Measurements from ENCODE around the gene LAMC2.

Gene LAMC2

DNA sequence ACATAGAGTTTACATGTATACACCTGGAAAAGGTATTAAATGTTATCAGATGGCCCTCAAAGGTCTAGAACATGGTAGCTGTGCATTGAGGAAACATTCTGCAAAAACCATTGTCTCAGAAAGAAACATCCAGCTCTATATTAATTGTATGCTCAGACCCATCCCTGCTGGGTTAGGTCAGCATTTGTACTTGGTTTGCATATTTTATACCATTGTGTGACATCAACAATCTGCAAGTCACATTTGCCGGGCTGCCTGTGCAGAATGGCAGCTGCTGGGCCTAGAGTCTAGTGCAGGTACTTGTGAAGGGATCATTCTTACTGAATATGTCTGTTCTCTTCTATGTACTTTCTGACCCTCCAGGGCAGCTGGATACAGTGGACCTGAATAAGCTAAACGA lies 43.9 kb upstream of the LAMC2 start:
- no peaks in the 10 kb centered on the region for H3K9me3 ChIP-seq (ENCODE audit: severe bottlenecking)
- TF ChIP-seq, protein P1, sequence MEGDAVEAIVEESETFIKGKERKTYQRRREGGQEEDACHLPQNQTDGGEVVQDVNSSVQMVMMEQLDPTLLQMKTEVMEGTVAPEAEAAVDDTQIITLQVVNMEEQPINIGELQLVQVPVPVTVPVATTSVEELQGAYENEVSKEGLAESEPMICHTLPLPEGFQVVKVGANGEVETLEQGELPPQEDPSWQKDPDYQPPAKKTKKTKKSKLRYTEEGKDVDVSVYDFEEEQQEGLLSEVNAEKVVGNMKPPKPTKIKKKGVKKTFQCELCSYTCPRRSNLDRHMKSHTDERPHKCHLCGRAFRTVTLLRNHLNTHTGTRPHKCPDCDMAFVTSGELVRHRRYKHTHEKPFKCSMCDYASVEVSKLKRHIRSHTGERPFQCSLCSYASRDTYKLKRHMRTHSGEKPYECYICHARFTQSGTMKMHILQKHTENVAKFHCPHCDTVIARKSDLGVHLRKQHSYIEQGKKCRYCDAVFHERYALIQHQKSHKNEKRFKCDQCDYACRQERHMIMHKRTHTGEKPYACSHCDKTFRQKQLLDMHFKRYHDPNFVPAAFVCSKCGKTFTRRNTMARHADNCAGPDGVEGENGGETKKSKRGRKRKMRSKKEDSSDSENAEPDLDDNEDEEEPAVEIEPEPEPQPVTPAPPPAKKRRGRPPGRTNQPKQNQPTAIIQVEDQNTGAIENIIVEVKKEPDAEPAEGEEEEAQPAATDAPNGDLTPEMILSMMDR (IDR thresholded peaks at IDR 0.05; ENCODE audit: poor library complexity, severe bottlenecking) = no peak
- H3K27ac ChIP-seq (ENCODE audit: poor library complexity, severe bottlenecking) = peak overlapping the region; percentile 7
- H3K36me3 ChIP-seq (ENCODE audit: low read depth) = peaks cover 66% of the 10 kb centered on the region
- ATAC-seq (ENCODE audit: low read depth) (no peak), DNase-seq (ENCODE audit: low spot score) (no peak)
- H3K4me3 ChIP-seq (ENCODE audit: severe bottlenecking) = no peak overlapping the region
- no peaks in the 10 kb centered on the region for H3K27me3 ChIP-seq (ENCODE audit: insufficient read depth, poor library complexity, severe bottlenecking)
- peaks cover 29% of the 10 kb centered on the region for H3K4me1 ChIP-seq (ENCODE audit: insufficient read depth, poor library complexity, severe bottlenecking)

DNA sequence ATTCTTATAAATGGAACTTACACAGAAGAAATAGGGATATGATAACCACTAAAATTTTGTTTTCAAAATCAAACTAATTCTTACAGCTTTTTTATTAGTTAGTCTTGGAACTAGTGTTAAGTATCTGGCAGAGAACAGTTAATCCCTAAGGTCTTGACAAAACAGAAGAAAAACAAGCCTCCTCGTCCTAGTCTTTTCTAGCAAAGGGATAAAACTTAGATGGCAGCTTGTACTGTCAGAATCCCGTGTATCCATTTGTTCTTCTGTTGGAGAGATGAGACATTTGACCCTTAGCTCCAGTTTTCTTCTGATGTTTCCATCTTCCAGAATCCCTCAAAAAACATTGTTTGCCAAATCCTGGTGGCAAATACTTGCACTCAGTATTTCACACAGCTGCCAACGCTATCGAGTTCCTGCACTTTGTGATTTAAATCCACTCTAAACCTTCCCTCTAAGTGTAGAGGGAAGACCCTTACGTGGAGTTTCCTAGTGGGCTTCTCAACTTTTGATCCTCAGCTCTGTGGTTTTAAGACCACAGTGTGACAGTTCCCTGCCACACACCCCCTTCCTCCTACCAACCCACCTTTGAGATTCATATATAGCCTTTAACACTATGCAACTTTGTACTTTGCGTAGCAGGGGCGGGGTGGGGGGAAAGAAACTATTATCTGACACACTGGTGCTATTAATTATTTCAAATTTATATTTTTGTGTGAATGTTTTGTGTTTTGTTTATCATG lies 42.3 kb upstream of the LAMC2 start:
- no peaks in the 10 kb centered on the region for H3K27me3 ChIP-seq (ENCODE audit: insufficient read depth, poor library complexity, severe bottlenecking)
- H3K9me3 ChIP-seq (ENCODE audit: severe bottlenecking) = no peaks in the 10 kb centered on the region
- DNase-seq (ENCODE audit: low spot score) (no peak), ATAC-seq (ENCODE audit: low read depth) (no peak)
- no peak overlapping the region for H3K4me3 ChIP-seq (ENCODE audit: severe bottlenecking)
- TF ChIP-seq, protein P1 (IDR thresholded peaks at IDR 0.05; ENCODE audit: poor library complexity, severe bottlenecking) = no peak
- H3K4me1 ChIP-seq (ENCODE audit: insufficient read depth, poor library complexity, severe bottlenecking) = peaks cover 17% of the 10 kb centered on the region
- peaks cover 50% of the 10 kb centered on the region for H3K36me3 ChIP-seq (ENCODE audit: low read depth)
- H3K27ac ChIP-seq (ENCODE audit: poor library complexity, severe bottlenecking) = peak overlapping the region; percentile 7

DNA sequence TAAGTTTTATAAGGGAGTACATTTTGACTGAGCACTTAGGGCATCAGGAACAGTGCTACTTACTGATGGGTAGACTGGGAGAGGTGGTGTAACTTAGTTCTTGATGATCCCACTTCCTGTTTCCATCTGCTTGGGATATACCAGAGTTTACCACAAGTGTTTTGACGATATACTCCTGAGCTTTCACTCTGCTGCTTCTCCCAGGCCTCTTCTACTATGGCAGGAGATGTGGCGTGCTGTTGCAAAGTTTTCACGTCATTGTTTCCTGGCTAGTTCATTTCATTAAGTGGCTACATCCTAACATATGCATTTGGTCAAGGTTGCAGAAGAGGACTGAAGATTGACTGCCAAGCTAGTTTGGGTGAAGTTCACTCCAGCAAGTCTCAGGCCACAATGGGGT lies 41.3 kb upstream of the LAMC2 start:
- Histone ChIP-seq H3K4me3 (ENCODE audit: severe bottlenecking) (no peak overlapping the region), H3K27ac (ENCODE audit: poor library complexity, severe bottlenecking) (no peak overlapping the region), H3K4me1 (ENCODE audit: insufficient read depth, poor library complexity, severe bottlenecking) (peaks cover 11% of the 10 kb centered on the region), H3K9me3 (ENCODE audit: severe bottlenecking) (no peaks in the 10 kb centered on the region), H3K36me3 (ENCODE audit: low read depth) (peaks cover 44% of the 10 kb centered on the region), H3K27me3 (ENCODE audit: insufficient read depth, poor library complexity, severe bottlenecking) (no peaks in the 10 kb centered on the region)
- ATAC-seq (ENCODE audit: low read depth) (no peak), DNase-seq (ENCODE audit: low spot score) (no peak)
- TF ChIP-seq, protein P1 (IDR thresholded peaks at IDR 0.05; ENCODE audit: poor library complexity, severe bottlenecking) = no peak

DNA sequence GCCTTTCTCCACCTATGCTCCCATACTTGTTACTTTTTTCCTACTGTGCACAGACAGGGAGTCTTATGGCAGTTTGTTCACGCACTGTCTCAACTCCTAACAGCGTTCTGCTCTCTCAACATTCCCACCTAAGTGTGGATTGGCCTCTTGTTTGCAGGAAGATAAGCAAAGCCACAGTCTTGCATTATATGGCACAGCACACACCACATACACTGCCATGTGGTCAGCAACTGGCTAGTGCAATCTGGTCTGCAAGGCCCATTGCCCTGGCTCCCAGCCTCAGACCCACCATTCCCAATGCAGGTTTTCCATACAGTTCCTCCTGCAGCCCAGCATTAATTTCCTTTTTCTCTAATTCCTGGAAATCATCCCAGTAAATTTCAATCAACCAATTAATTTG lies 38.3 kb upstream of the LAMC2 start:
- no peak for ATAC-seq (ENCODE audit: low read depth)
- no peak for DNase-seq (ENCODE audit: low spot score)
- Histone ChIP-seq H3K27me3 (ENCODE audit: insufficient read depth, poor library complexity, severe bottlenecking) (no peaks in the 10 kb centered on the region), H3K4me1 (ENCODE audit: insufficient read depth, poor library complexity, severe bottlenecking) (peaks cover 8% of the 10 kb centered on the region), H3K36me3 (ENCODE audit: low read depth) (peaks cover 20% of the 10 kb centered on the region), H3K27ac (ENCODE audit: poor library complexity, severe bottlenecking) (peak overlapping the region; percentile 82), H3K9me3 (ENCODE audit: severe bottlenecking) (no peaks in the 10 kb centered on the region), H3K4me3 (ENCODE audit: severe bottlenecking) (no peak overlapping the region)
- TF ChIP-seq, protein P1 (IDR thresholded peaks at IDR 0.05; ENCODE audit: poor library complexity, severe bottlenecking) = no peak

GRCh38 chr1:183148599-183148998 lies 37.5 kb upstream of the LAMC2 start:
- no peak for DNase-seq (ENCODE audit: low spot score)

More at GRCh38 chr1:183148599-183148998, 37.5 kb upstream of the LAMC2 start:
- Histone ChIP-seq H3K36me3 (ENCODE audit: low read depth) (peaks cover 12% of the 10 kb centered on the region), H3K27ac (ENCODE audit: poor library complexity, severe bottlenecking) (peak overlapping the region; percentile 82), H3K4me3 (ENCODE audit: severe bottlenecking) (no peak overlapping the region), H3K9me3 (ENCODE audit: severe bottlenecking) (no peaks in the 10 kb centered on the region), H3K4me1 (ENCODE audit: insufficient read depth, poor library complexity, severe bottlenecking) (peaks cover 8% of the 10 kb centered on the region), H3K27me3 (ENCODE audit: insufficient read depth, poor library complexity, severe bottlenecking) (no peaks in the 10 kb centered on the region)
- ATAC-seq (ENCODE audit: low read depth) = peak; percentile 76
- TF ChIP-seq, protein P1 (IDR thresholded peaks at IDR 0.05; ENCODE audit: poor library complexity, severe bottlenecking) = no peak

Data from RWPE2 (cell line).